HepG2 (cell line): ENCODE data around the gene NABP2.

Source experiments
- FOXM1 ChIP-seq: sonication (generic); formaldehyde crosslinking; IDR thresholded peaks from 2 replicates; pipeline ENCODE4 v1.5.0; 2020; ENCODE audit warnings: missing genetic modification reagents
- KDM5A ChIP-seq: fragments of 200-600 bp; sonication (generic); IDR thresholded peaks from 2 replicates; pipeline ENCODE4 v1.7.0; 2018; ENCODE audit warnings: antibody characterized with exemption, mild to moderate bottlenecking, low read length, borderline replicate concordance
- ZNF44 ChIP-seq: sonication (generic); formaldehyde crosslinking; IDR thresholded peaks from 2 replicates; pipeline ENCODE4 v1.5.1; 2020; ENCODE audit warnings: mild to moderate bottlenecking, missing genetic modification reagents

- TF ChIP-seq KDM5A (no peak), FOXM1 (CRISPR knock-in tag) (no peak), ZNF44 (CRISPR knock-in tag) (no peak)
These were observed 24.6 kb downstream of the NABP2 start for GRCh38 chr12:56248711-56249110.
